Ishikawa (cell line): ENCODE measurements around the gene ATP5PF.

Experiments used
- CEBPB ChIP-seq: IDR thresholded peaks from 2 replicates; pipeline ENCODE4 v1.6.1; 2012
- CREB1 ChIP-seq: IDR thresholded peaks from 2 replicates; pipeline ENCODE4 v1.6.1; 2012; ENCODE audit warnings: low read depth
- EGR1 ChIP-seq: IDR thresholded peaks from 2 replicates; pipeline ENCODE4 v1.6.1; 2012
- EP300 ChIP-seq: IDR thresholded peaks from 2 replicates; pipeline ENCODE4 v1.6.1; 2012; ENCODE audit warnings: borderline replicate concordance
- FOXM1 ChIP-seq: IDR thresholded peaks from 2 replicates; pipeline ENCODE4 v1.6.1; 2012; ENCODE audit warnings: low read depth, borderline replicate concordance
- MAX ChIP-seq: IDR thresholded peaks from 2 replicates; pipeline ENCODE4 v1.6.1; 2012
- NFIC ChIP-seq: IDR thresholded peaks from 2 replicates; pipeline ENCODE4 v1.6.1; 2012
- RAD21 ChIP-seq: IDR thresholded peaks from 2 replicates; pipeline ENCODE4 v1.6.1; 2012; ENCODE audit warnings: low read depth
- REST ChIP-seq: IDR thresholded peaks from 2 replicates; pipeline ENCODE4 v1.6.1; 2012; ENCODE audit warnings: low read depth, mild to moderate bottlenecking
- TAF1 ChIP-seq: IDR thresholded peaks from 2 replicates; pipeline ENCODE4 v1.6.1; 2012; ENCODE audit warnings: low read depth, mild to moderate bottlenecking
- TCF12 ChIP-seq: IDR thresholded peaks from 2 replicates; pipeline ENCODE4 v1.6.1; 2012; ENCODE audit warnings: low read depth
- TEAD4 ChIP-seq: IDR thresholded peaks from 2 replicates; pipeline ENCODE4 v1.6.1; 2012
- USF1 ChIP-seq: IDR thresholded peaks from 2 replicates; pipeline ENCODE4 v1.6.1; 2012
- YY1 ChIP-seq: IDR thresholded peaks from 2 replicates; pipeline ENCODE4 v1.6.1; 2012; ENCODE audit warnings: low read depth
- ZBTB7A ChIP-seq: IDR thresholded peaks from 2 replicates; pipeline ENCODE4 v1.6.1; 2012; ENCODE audit warnings: low read depth

Gene ATP5PF

GRCh38 chr21:25688275-25689155 is 46.2 kb downstream of the ATP5PF start:
- TF ChIP-seq REST = no peak
- no peak for TF ChIP-seq NFIC
- TF ChIP-seq RAD21 = no peak
- no peak for TF ChIP-seq TEAD4
- TF ChIP-seq CEBPB = no peak
- no peak for TF ChIP-seq CREB1

- TF ChIP-seq NFIC (no peak), MAX (no peak), YY1 (no peak), USF1 (no peak), ZBTB7A (no peak)
Observed at GRCh38 chr21:25687787-25688186, 46.9 kb downstream of the ATP5PF start.

DNA sequence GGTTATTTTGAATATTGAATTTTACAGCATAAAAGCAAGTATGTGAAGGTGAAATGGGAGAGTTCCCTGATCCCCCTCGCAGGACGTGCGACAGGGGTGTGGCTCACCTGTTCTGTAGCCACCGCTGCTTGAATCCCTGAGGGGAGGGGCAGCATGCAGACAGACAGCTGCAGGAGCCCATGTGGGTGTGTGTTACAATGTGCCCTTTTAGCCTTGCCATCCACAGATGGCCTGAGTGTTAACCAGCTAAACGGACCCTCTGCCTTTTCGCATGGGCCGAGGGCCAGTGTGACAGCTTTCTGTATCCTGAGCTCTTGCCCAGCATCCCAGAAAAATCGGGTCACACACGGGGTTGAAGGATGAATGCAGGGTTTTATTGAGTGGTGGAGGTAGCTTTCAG is 52.3 kb downstream of the ATP5PF start:
- TF ChIP-seq TEAD4 = no peak
- no peak for TF ChIP-seq FOXM1
- no peak for TF ChIP-seq CREB1
- TF ChIP-seq RAD21 = no peak
- no peak for TF ChIP-seq YY1
- TF ChIP-seq EP300 = no peak
- TF ChIP-seq TCF12 = no peak
- no peak for TF ChIP-seq MAX
- no peak for TF ChIP-seq ZBTB7A
- no peak for TF ChIP-seq REST

DNA sequence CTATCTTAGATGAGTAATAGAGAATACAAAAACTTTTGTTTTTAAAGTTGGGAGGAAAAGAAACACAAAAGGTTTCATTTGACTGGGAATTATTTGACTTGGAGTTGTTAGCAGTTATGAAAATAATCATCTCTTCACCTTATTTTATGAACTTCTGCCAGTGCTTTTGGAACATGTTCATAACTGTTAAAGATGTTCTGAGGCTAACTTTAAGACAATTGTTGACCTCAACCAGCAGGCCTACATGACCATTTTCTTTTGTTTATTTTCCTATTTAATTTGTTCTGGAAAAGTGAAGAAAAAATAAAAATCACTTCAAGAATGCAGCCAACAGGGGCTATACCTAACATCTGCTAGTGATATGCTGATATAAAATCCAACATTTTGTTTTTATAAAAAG is 58.3 kb downstream of the ATP5PF start:
- TF ChIP-seq ZBTB7A (no peak), EGR1 (no peak), NFIC (no peak), TCF12 (no peak), MAX (no peak), CREB1 (no peak), EP300 (no peak), TEAD4 (no peak), CEBPB (no peak), YY1 (no peak), TAF1 (no peak)
